Prostate gland (tissue), 2 donors: ENCODE results near the gene SHCBP1L.

Source experiments
- POLR2A ChIP-seq: fragments of 450-650 bp; IDR thresholded peaks from one replicate; pipeline ENCODE4 v1.6.1; 2016; ENCODE audit warnings: antibody characterized with exemption, mild to moderate bottlenecking
- POLR2AphosphoS5 ChIP-seq: sonication (generic); formaldehyde crosslinking; IDR thresholded peaks from one replicate; pipeline ENCODE4 v1.6.1; 2017; ENCODE audit warnings: antibody characterized with exemption
- TF ChIP-seq, protein P1 (sequence below), 4 experiments: fragments of 200-600 bp in 2 of 4; fragments of 450-650 bp in 2 of 4; sonication (generic) in 2 of 4; IDR thresholded peaks; 1 replicate in 3 of 4; 2 replicates in 1 of 4; pipeline ENCODE4 v1.5.1; 2016 to 2019; ENCODE audit warnings: antibody characterized with exemption in 4 of 4, mild to moderate bottlenecking in 2 of 4, moderate library complexity in 2 of 4

DNA sequence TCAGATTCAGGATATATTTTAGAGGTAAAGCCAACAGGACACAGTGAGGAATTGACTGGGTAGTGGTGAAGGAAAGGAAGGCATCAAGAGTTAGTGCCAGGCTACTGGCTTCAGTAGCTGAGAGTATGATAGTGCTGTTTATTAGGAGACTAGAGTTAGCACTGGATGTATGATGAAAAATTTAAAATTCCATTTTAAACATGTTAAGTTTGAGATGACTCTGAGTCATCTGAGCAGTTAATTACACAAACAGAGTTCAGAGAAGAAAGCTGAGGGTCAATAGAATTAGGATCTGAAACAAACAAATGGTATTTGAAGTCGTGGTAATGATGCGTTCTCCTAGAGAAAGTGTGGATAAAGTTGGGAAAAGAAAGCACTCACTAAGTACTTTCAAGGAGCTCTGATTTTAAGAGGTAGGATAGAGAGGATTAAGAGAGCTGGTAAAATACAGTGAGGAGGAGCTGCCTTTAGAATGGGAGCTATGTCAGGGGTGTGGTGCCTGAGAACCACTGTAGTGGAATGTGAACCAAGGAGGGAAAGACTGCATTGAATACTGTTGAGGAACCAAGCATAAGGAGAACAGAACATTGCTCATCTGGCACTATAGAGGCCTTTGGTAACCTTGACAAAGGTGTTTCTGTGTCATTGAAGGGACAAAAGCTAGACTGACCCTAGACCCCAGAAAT, 21.7 kb upstream of the SHCBP1L start:
- TF ChIP-seq, protein P1, sequence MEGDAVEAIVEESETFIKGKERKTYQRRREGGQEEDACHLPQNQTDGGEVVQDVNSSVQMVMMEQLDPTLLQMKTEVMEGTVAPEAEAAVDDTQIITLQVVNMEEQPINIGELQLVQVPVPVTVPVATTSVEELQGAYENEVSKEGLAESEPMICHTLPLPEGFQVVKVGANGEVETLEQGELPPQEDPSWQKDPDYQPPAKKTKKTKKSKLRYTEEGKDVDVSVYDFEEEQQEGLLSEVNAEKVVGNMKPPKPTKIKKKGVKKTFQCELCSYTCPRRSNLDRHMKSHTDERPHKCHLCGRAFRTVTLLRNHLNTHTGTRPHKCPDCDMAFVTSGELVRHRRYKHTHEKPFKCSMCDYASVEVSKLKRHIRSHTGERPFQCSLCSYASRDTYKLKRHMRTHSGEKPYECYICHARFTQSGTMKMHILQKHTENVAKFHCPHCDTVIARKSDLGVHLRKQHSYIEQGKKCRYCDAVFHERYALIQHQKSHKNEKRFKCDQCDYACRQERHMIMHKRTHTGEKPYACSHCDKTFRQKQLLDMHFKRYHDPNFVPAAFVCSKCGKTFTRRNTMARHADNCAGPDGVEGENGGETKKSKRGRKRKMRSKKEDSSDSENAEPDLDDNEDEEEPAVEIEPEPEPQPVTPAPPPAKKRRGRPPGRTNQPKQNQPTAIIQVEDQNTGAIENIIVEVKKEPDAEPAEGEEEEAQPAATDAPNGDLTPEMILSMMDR (IDR thresholded peaks at IDR 0.05) = no peak
- TF ChIP-seq POLR2A (no peak), POLR2AphosphoS5 (no peak)
